Retinal pigment epithelial cell (primary cell): ENCODE results near the gene TSHB.
"Not testable (repeated sequence)": the region's sequence is repeated elsewhere in the genome, so short reads cannot be mapped to it uniquely, and the experiment has no call there.

ENCODE experiments used
- DNase-seq: peaks from one replicate; pipeline ENCODE4 v3.0.0-alpha.2; 2010; ENCODE audit warnings: low read depth
- H3K4me3 ChIP-seq: 2 replicates; pipeline ENCODE4 v1.5.1; 2011; ENCODE audit warnings: mild to moderate bottlenecking, low read length, control low read depth, moderate library complexity
- TF ChIP-seq, protein P1 (sequence below): conservative IDR thresholded peaks from 2 replicates; pipeline ENCODE4 v1.5.1; 2011; ENCODE audit warnings: low read depth, low read length, control low read depth, inconsistent platforms

The TSHB gene

GRCh38 chr1:115012434-115012833 lies 17.2 kb upstream of the TSHB start:
- no peak for DNase-seq
- TF ChIP-seq, protein P1, sequence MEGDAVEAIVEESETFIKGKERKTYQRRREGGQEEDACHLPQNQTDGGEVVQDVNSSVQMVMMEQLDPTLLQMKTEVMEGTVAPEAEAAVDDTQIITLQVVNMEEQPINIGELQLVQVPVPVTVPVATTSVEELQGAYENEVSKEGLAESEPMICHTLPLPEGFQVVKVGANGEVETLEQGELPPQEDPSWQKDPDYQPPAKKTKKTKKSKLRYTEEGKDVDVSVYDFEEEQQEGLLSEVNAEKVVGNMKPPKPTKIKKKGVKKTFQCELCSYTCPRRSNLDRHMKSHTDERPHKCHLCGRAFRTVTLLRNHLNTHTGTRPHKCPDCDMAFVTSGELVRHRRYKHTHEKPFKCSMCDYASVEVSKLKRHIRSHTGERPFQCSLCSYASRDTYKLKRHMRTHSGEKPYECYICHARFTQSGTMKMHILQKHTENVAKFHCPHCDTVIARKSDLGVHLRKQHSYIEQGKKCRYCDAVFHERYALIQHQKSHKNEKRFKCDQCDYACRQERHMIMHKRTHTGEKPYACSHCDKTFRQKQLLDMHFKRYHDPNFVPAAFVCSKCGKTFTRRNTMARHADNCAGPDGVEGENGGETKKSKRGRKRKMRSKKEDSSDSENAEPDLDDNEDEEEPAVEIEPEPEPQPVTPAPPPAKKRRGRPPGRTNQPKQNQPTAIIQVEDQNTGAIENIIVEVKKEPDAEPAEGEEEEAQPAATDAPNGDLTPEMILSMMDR: no peak
- H3K4me3 ChIP-seq: no peak overlapping the region

GRCh38 chr1:115013792-115014191 lies 15.8 kb upstream of the TSHB start:
- TF ChIP-seq, protein P1: no peak
- H3K4me3 ChIP-seq: no peak overlapping the region
- DNase-seq: no peak

DNA sequence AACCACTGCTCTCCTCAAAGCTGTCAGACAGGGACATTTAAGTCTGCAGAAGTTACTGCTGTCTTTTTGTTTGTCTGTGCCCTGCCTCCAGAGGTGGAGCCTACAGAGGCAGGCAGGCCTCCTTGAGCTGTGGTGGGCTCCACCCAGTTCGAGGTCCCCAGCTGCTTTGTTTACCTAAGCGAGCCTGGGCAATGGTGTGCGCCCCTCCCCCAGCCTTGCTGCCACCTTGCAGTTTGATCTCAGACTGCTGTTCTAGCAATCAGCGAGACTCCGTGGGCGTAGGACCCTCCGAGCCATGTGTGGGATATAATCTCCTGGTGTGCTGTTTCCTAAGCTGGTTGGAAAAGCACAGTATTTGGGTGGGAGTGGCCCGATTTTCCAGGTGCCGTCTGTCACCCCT lies 10.1 kb upstream of the TSHB start:
- not testable (repeated sequence) for DNase-seq, H3K4me3 ChIP-seq

DNA sequence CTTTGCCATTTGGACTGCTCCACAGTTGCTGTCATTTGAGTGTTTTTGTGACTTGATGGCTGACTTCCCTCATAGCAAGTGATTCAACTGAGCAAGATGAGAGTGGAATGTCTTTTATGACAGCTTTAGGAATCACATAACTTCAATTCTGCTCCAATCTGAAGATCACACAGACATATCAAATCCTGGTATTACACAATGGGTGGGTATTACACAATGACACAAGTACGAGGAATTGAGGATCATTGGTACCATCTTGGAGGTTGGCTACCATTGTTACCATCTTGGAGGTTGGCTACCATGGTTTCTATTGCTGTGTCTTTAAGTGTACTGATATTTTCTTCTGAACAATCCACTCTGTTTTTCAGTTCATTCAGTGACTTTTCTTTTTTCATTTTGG lies 8.5 kb upstream of the TSHB start:
- DNase-seq: no peak
- TF ChIP-seq, protein P1: no peak
- H3K4me3 ChIP-seq: no peak overlapping the region

- no peak overlapping the region for H3K4me3 ChIP-seq
- TF ChIP-seq, protein P1: no peak
- no peak for DNase-seq
These were observed 6.0 kb upstream of the TSHB start for GRCh38 chr1:115023593-115023992.

DNA sequence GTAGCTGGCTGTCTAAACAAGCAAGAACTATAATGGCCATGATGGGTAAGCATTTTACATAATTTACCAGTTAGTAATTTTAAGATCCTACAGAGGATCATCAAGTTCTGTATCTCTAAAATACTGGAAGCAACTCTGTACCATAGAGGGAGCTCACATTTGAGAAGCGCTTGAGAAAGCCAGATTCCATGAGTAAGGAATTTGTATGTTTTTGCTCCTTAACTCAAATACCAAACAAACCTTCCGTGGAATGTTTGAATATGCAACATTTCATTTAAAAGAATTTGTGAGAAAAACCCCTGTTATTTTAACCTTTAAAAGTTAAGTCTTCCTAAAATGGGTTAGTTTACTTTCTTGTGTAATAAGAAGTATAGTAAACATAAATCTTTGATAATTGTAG lies 2.0 kb downstream of the TSHB start:
- TF ChIP-seq, protein P1: no peak
- no peak overlapping the region for H3K4me3 ChIP-seq
- no peak for DNase-seq

GRCh38 chr1:115035652-115036051 lies 6.0 kb downstream of the TSHB start:
- no peak for DNase-seq
- no peak overlapping the region for H3K4me3 ChIP-seq
- TF ChIP-seq, protein P1: no peak
